ENCODE results near the gene HIC1. TPM values are rescaled to one million over a fixed set of nuclear protein-coding genes. Genes with fewer than 3 reads are reported as not detected.

HIC1 gene
- polyA plus RNA-seq, 1 experiment = 15.1 TPM

DNA sequence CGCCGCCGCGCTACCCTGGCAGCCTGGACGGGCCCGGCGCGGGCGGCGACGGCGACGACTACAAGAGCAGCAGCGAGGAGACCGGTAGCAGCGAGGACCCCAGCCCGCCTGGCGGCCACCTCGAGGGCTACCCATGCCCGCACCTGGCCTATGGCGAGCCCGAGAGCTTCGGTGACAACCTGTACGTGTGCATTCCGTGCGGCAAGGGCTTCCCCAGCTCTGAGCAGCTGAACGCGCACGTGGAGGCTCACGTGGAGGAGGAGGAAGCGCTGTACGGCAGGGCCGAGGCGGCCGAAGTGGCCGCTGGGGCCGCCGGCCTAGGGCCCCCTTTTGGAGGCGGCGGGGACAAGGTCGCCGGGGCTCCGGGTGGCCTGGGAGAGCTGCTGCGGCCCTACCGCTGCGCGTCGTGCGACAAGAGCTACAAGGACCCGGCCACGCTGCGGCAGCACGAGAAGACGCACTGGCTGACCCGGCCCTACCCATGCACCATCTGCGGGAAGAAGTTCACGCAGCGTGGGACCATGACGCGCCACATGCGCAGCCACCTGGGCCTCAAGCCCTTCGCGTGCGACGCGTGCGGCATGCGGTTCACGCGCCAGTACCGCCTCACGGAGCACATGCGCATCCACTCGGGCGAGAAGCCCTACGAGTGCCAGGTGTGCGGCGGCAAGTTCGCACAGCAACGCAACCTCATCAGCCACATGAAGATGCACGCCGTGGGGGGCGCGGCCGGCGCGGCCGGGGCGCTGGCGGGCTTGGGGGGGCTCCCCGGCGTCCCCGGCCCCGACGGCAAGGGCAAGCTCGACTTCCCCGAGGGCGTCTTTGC, 3.1 kb downstream of the HIC1 start:
- TF ChIP-seq, protein P1, sequence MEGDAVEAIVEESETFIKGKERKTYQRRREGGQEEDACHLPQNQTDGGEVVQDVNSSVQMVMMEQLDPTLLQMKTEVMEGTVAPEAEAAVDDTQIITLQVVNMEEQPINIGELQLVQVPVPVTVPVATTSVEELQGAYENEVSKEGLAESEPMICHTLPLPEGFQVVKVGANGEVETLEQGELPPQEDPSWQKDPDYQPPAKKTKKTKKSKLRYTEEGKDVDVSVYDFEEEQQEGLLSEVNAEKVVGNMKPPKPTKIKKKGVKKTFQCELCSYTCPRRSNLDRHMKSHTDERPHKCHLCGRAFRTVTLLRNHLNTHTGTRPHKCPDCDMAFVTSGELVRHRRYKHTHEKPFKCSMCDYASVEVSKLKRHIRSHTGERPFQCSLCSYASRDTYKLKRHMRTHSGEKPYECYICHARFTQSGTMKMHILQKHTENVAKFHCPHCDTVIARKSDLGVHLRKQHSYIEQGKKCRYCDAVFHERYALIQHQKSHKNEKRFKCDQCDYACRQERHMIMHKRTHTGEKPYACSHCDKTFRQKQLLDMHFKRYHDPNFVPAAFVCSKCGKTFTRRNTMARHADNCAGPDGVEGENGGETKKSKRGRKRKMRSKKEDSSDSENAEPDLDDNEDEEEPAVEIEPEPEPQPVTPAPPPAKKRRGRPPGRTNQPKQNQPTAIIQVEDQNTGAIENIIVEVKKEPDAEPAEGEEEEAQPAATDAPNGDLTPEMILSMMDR (IDR thresholded peaks at IDR 0.05; ENCODE audit: insufficient read depth, low read depth, low read length) = no peak
- H3K36me3 ChIP-seq (ENCODE audit: control insufficient read depth, insufficient read depth, low read length) = peaks cover 36% of the 10 kb centered on the region
- H3K4me3 ChIP-seq (ENCODE audit: low read depth, low read length) = peak overlapping the region; percentile 79
- no peak for DNase-seq (ENCODE audit: low read depth)
- CTCF ChIA-PET = interaction anchor here (0.6 to 9.7 kb wide), 26 partner anchors 10 to 232 kb away, joined by 3 to 310 read pairs (median 4); no protein-coding TSS in a partner anchor
- H3K27me3 ChIP-seq (ENCODE audit: control insufficient read depth, insufficient read depth, low read length) = no peaks in the 10 kb centered on the region
- POLR2A ChIA-PET = interaction anchor here (0.6 to 1.2 kb wide), 2 partner anchors 153 to 187 kb away, joined by 3 to 6 read pairs; no protein-coding TSS in a partner anchor

DNA sequence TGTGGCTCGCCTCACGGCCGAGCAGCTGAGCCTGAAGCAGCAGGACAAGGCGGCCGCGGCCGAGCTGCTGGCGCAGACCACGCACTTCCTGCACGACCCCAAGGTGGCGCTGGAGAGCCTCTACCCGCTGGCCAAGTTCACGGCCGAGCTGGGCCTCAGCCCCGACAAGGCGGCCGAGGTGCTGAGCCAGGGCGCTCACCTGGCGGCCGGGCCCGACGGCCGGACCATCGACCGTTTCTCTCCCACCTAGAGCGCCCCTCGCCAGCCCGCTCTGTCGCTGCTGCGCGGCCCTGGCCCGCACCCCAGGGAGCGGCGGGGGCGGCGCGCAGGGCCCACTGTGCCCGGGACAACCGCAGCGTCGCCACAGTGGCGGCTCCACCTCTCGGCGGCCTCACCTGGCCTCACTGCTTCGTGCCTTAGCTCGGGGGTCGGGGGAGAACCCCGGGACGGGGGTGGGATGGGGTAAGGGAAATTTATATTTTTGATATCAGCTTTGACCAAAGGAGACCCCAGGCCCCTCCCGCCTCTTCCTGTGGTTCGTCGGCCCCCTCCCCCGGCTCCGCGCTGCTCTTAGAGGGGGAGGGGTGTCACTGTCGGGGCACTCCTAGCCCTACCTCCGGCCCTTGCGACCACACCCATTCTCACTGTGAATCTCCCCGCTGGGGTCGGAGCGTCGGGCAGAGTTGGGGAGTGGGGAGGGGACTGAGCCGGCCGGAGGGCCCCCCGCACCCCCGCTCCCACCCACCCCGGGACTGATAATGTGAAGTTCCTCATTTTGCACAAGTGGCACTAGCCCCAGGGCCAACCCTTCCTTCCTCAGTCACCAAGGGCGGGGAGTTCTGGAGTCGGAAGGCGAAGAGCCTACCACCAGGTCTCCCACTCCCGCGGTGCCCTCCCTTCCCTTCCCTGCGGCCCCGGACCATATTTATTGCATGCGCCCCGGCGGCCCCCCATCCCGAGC, 4.0 kb downstream of the HIC1 start:
- TF ChIP-seq, protein P1 (IDR thresholded peaks at IDR 0.05; ENCODE audit: insufficient read depth, low read depth, low read length) = peak; percentile 62
- DNase-seq (ENCODE audit: low read depth) = no peak
- H3K27me3 ChIP-seq (ENCODE audit: control insufficient read depth, insufficient read depth, low read length) = no peaks in the 10 kb centered on the region
- CTCF ChIA-PET = interaction anchor here (0.7 to 9.7 kb wide), 20 partner anchors 9 to 226 kb away, joined by 3 to 310 read pairs (median 5); no protein-coding TSS in a partner anchor
- POLR2A ChIA-PET = interaction anchor here (0.6 to 1.2 kb wide), 2 partner anchors 144 to 186 kb away, joined by 3 to 6 read pairs; no protein-coding TSS in a partner anchor
- H3K36me3 ChIP-seq (ENCODE audit: control insufficient read depth, insufficient read depth, low read length) = peaks cover 40% of the 10 kb centered on the region
- H3K4me3 ChIP-seq (ENCODE audit: low read depth, low read length) = peak overlapping the region; percentile 79

DNA sequence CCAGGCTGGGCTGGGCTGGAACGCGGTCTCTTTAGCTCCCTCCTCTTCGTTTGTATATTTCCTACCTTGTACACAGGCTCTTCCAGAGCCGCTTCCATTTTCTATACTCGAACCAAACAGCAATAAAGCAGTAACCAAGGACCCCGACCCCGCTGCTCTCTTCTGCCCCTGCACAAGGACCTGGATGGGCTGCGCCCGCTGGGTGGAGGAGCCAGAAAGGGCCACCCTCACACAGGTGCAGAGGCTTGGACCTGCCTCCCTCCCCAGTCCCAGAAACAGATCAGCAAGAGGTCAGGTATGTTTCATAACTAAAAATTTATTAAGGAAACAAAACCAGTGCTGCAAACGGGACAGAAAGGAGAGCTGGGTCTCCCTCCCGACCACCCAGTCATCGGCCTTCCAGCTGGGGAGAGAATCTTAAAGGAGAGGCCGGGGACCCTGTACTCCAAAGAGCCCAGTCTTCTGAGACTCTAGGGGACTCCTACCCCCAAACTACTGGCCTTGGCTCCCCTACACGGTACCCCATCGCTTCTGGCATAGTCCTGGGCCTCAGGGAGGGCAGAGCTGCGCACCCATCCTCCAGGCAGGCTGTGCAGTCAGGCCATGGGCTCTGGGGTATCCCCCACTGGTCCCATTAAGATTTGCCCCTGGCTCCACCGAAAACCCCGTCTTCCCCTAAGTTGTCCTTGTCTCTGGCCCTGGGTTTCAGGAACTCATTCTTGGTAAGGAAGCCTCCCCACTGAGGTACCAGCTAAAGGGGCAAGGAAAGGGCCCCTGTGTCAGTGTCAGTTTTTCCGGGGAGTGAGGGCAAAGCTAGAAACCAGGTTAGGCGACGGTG, 4.9 kb downstream of the HIC1 start:
- peaks cover 44% of the 10 kb centered on the region for H3K36me3 ChIP-seq (ENCODE audit: control insufficient read depth, insufficient read depth, low read length)
- CTCF ChIA-PET = interaction anchor here (0.8 to 9.7 kb wide), 11 partner anchors 10 to 189 kb away, joined by 3 to 310 read pairs (median 4); no protein-coding TSS in a partner anchor
- POLR2A ChIA-PET = interaction anchor here (0.8 kb wide), 1 partner anchor 193 kb away, joined by 8 read pairs; no protein-coding TSS in a partner anchor
- no peak for DNase-seq (ENCODE audit: low read depth)
- TF ChIP-seq, protein P1 (IDR thresholded peaks at IDR 0.05; ENCODE audit: insufficient read depth, low read depth, low read length) = no peak
- peak overlapping the region; percentile 79; the same call in 1 of the 2 replicates for H3K4me3 ChIP-seq (ENCODE audit: low read depth, low read length)
- no peaks in the 10 kb centered on the region for H3K27me3 ChIP-seq (ENCODE audit: control insufficient read depth, insufficient read depth, low read length)

DNA sequence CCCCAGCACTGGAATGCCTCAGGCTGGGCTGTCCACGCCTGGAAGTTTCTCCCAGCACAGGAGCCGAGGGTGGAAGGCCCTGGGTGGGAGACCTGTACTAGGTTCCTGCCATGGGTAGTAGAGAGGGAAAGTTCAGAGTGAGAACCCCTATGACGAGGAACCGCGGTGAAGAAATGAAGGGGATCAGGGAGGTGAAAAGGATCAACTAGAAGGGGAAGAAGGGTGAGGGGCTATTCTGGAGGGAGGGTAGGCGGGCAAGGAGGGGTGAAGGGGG, 5.4 kb downstream of the HIC1 start:
- POLR2A ChIA-PET = interaction anchor here (0.8 kb wide), 1 partner anchor 192 kb away, joined by 8 read pairs; no protein-coding TSS in a partner anchor
- Histone ChIP-seq H3K36me3 (ENCODE audit: control insufficient read depth, insufficient read depth, low read length) (peaks cover 45% of the 10 kb centered on the region), H3K4me3 (ENCODE audit: low read depth, low read length) (no peak overlapping the region), H3K27me3 (ENCODE audit: control insufficient read depth, insufficient read depth, low read length) (no peaks in the 10 kb centered on the region)
- CTCF ChIA-PET = interaction anchor here (0.8 to 9.7 kb wide), 9 partner anchors 10 to 188 kb away, joined by 3 to 310 read pairs (median 3); no protein-coding TSS in a partner anchor
- no peak for DNase-seq (ENCODE audit: low read depth)
- TF ChIP-seq, protein P1 (IDR thresholded peaks at IDR 0.05; ENCODE audit: insufficient read depth, low read depth, low read length) = no peak

All from BJ (cell line).